Mucosa of descending colon (tissue), 3 donors: ENCODE data around the gene ZNF425. TPM values are rescaled to one million over a fixed set of nuclear protein-coding genes. Genes with fewer than 3 reads are reported as not detected.
A peak's percentile ranks its signal among the peaks of the same experiment; 100 is the strongest.
"Not testable (repeated sequence)": the region's sequence is repeated elsewhere in the genome, so short reads cannot be mapped to it uniquely, and the experiment has no call there.

Experiments used
- ATAC-seq: fragments of 200-7000 bp; cut with Tn5 transposase; one replicate; pipeline ENCODE4 v1.9.1; 2020; ENCODE audit warnings: mild to moderate bottlenecking, moderate library complexity
- DNase-seq, 3 donors: peaks; one replicate each; pipeline ENCODE4 v3.0.0-alpha.2; 2020
- H3K36me3 ChIP-seq: fragments of 200-600 bp; one replicate; pipeline ENCODE4 v1.8.0; 2021; ENCODE audit warnings: low read depth, mild to moderate bottlenecking
- H3K4me1 ChIP-seq: fragments of 200-600 bp; one replicate; pipeline ENCODE4 v1.8.0; 2021; ENCODE audit warnings: low read depth, mild to moderate bottlenecking
- H3K4me3 ChIP-seq: fragments of 200-600 bp; one replicate; pipeline ENCODE4 v1.8.0; 2021; ENCODE audit warnings: mild to moderate bottlenecking
- H3K9me3 ChIP-seq: fragments of 200-600 bp; one replicate; pipeline ENCODE4 v1.8.0; 2021; ENCODE audit warnings: mild to moderate bottlenecking
- CTCF ChIP-seq: fragments of 200-600 bp; IDR thresholded peaks from one replicate; pipeline ENCODE4 v1.8.0; 2022; ENCODE audit warnings: antibody characterized with exemption, mild to moderate bottlenecking
- intact Hi-C, 2 donors: fragments of 100-400 bp; cut with DNase I in 1 of 2; cut with micrococcal nuclease in 1 of 2; formaldehyde crosslinking; loops; one replicate each; pipeline versions ENCODE4 v1.11.0 to v1.11.1; 2022; cut with DNase I, micrococcal nuclease
- total RNA-seq, 3 donors: library from RNA; stranded (reverse); fragmentation: NEBNext Ultra II Directional in 2 of 3; extraction: Animal tissue kit (Norgen Biotek cat#: 25700) in 2 of 3; gene quantifications; one replicate each; pipeline versions ENCODE4 v1.2.1 to v1.2.4, GENCODE V29; 2021 to 2023
- donor health status: DM: no; HTN: no; CAD: no; lungs with moderate emphysema.
- donor health status: DM: no; HTN: no; CAD: no.
- donor health status: DM: no; HTN: yes; CAD: no.

Gene ZNF425
- total RNA-seq, 3 donors from 2014 or later = 1.3 to 4.2 (median 1.4) TPM

- no peaks in the 10 kb centered on the region for H3K9me3 ChIP-seq
- H3K4me3 ChIP-seq = no peak overlapping the region
- H3K36me3 ChIP-seq = no peaks in the 10 kb centered on the region
- DNase-seq (no peak), ATAC-seq (no peak)
- no peak for TF ChIP-seq CTCF
- peaks cover 10% of the 10 kb centered on the region for H3K4me1 ChIP-seq
- intact Hi-C loops = no loop called here
These were observed 27.2 kb upstream of the ZNF425 start for GRCh38 chr7:149153346-149153745.

GRCh38 chr7:149150981-149151380 is 24.9 kb upstream of the ZNF425 start:
- intact Hi-C loops = no loop called here
- Histone ChIP-seq H3K4me1 (peaks cover 10% of the 10 kb centered on the region), H3K4me3 (no peak overlapping the region), H3K36me3 (no peaks in the 10 kb centered on the region), H3K9me3 (no peaks in the 10 kb centered on the region)
- DNase-seq (no peak), ATAC-seq (no peak)
- TF ChIP-seq CTCF = no peak

GRCh38 chr7:149147752-149148653 is 21.9 kb upstream of the ZNF425 start:
- Histone ChIP-seq H3K9me3 (no peaks in the 10 kb centered on the region), H3K4me1 (peaks cover 10% of the 10 kb centered on the region), H3K4me3 (peak overlapping the region; percentile 85), H3K36me3 (no peaks in the 10 kb centered on the region)
- no peak for TF ChIP-seq CTCF
- intact Hi-C loops = no loop called here
- DNase-seq = peak; percentile 54 to 74 (median 71)
- peak; percentile 64 for ATAC-seq

- H3K4me1 ChIP-seq = peaks cover 10% of the 10 kb centered on the region
- peak; percentile 95 for ATAC-seq
- H3K4me3 ChIP-seq = peak within 1 kb of the TSS; percentile 85
- peak; percentile 94 for TF ChIP-seq CTCF
- H3K36me3 ChIP-seq = no peaks in the 10 kb centered on the region
- DNase-seq = peak; percentile 80 to 88 (median 85)
- H3K9me3 ChIP-seq = no peaks in the 10 kb centered on the region
- intact Hi-C loops = no loop called here
These were observed 21.1 kb upstream of the ZNF425 start, which contains the start of gene ZNF398 for GRCh38 chr7:149147072-149147751. ZNF398 (plus strand) TSS chr7:149147453; CDS start chr7:149147743, 290 bp downstream.

GRCh38 chr7:149145031-149145845 is 19.1 kb upstream of the ZNF425 start:
- H3K36me3 ChIP-seq = no peaks in the 10 kb centered on the region
- no peak overlapping the region for H3K4me3 ChIP-seq
- ATAC-seq (peak; percentile 14), DNase-seq (peak in 1 of 3 donors; percentile 26)
- TF ChIP-seq CTCF = no peak
- no peaks in the 10 kb centered on the region for H3K9me3 ChIP-seq
- intact Hi-C loops = no loop called here
- peaks cover 10% of the 10 kb centered on the region for H3K4me1 ChIP-seq

GRCh38 chr7:149144436-149144922 is 18.4 kb upstream of the ZNF425 start:
- H3K4me3 ChIP-seq, DNase-seq, H3K9me3 ChIP-seq, H3K36me3 ChIP-seq, ATAC-seq, intact Hi-C loops: not testable (repeated sequence)
- H3K4me1 ChIP-seq = peaks cover 10% of the 10 kb centered on the region
